ENCODE results near the gene UFD1.
"Not testable (repeated sequence)": the region's sequence is repeated elsewhere in the genome, so short reads cannot be mapped to it uniquely, and the experiment has no call there.

UFD1 gene

GRCh38 chr22:19446603-19447329 lies 32.2 kb downstream of the UFD1 start:
- peak; percentile 64 for DNase-seq

- DNase-seq = not testable (repeated sequence)
Measured at GRCh38 chr22:19445279-19445982, 33.6 kb downstream of the UFD1 start.

- DNase-seq = no peak
Measured at GRCh38 chr22:19443544-19444211, 35.3 kb downstream of the UFD1 start.

GRCh38 chr22:19442166-19442565 lies 36.8 kb downstream of the UFD1 start:
- DNase-seq = no peak

GRCh38 chr22:19440411-19441195 lies 38.4 kb downstream of the UFD1 start:
- no peak for DNase-seq

- DNase-seq = no peak
Measured at GRCh38 chr22:19438298-19438697, 40.7 kb downstream of the UFD1 start.

GRCh38 chr22:19436444-19437161 lies 42.4 kb downstream of the UFD1 start:
- not testable (repeated sequence) for DNase-seq

GRCh38 chr22:19434829-19435580 lies 44.0 kb downstream of the UFD1 start:
- DNase-seq = no peak

- no peak for DNase-seq
Measured at GRCh38 chr22:19434401-19434800, 44.6 kb downstream of the UFD1 start.

GRCh38 chr22:19432133-19432851 lies 46.7 kb downstream of the UFD1 start, which contains the start of gene MRPL40:
Gene MRPL40, plus strand, starts transcription at chr22:19432545. Its CDS starts 10 bp downstream, at chr22:19432555.
- peak; percentile 96 for DNase-seq

- DNase-seq = peak; percentile 91
Measured at GRCh38 chr22:19431649-19432132, 47.3 kb downstream of the UFD1 start, which contains the start of gene HIRA. Gene HIRA, minus strand, starts transcription at chr22:19431733. Its CDS starts 257 bp downstream, at chr22:19431476.

GRCh38 chr22:19430890-19431541 lies 48.0 kb downstream of the UFD1 start:
- peak; percentile 65 for DNase-seq

GRCh38 chr22:19429950-19430889 lies 48.8 kb downstream of the UFD1 start:
- DNase-seq = no peak

GRCh38 chr22:19424186-19424500 lies 54.9 kb downstream of the UFD1 start:
- no peak for DNase-seq

- DNase-seq = no peak
Measured at GRCh38 chr22:19422440-19423301, 56.3 kb downstream of the UFD1 start.

GRCh38 chr22:19420321-19420720 lies 58.7 kb downstream of the UFD1 start:
- DNase-seq = no peak

- no peak for DNase-seq
Measured at GRCh38 chr22:19419464-19420178, 59.4 kb downstream of the UFD1 start.
